Esophagus squamous epithelium (tissue), 5 donors: ENCODE results near the gene KPTN. TPM values are rescaled to one million over a fixed set of nuclear protein-coding genes. Genes with fewer than 3 reads are reported as not detected.

Experiments used
- DNase-seq: peaks from one replicate; lab custom pipeline; 2025; lab: John Stamatoyannopoulos, UW
- H3K27ac ChIP-seq, 4 donors: fragments of 200-600 bp; sonication (generic); one replicate each; pipeline ENCODE4 v1.5.1; 2016 to 2019; ENCODE audit warnings: mild to moderate bottlenecking in 1 of 4
- H3K27me3 ChIP-seq, 4 donors: fragments of 200-600 bp; sonication (generic); 1 replicate in 3 of 4; 2 replicates in 1 of 4; pipeline versions ENCODE4 v1.5.1 to v1.6.0; 2017 to 2021; ENCODE audit warnings: antibody characterized with exemption in 1 of 4
- H3K36me3 ChIP-seq, 3 donors: fragments of 200-600 bp; sonication (generic); one replicate each; pipeline ENCODE4 v1.5.1; 2016 to 2019
- H3K4me1 ChIP-seq, 3 donors: fragments of 200-600 bp; sonication (generic); one replicate each; pipeline ENCODE4 v1.5.1; 2017 to 2019
- H3K4me3 ChIP-seq, 4 donors: fragments of 200-600 bp; sonication (generic); 1 replicate in 3 of 4; 2 replicates in 1 of 4; pipeline ENCODE4 v1.5.1; 2016 to 2019; ENCODE audit warnings: mild to moderate bottlenecking in 2 of 4, moderate library complexity in 1 of 4
- H3K9me3 ChIP-seq, 3 donors: fragments of 200-600 bp; sonication (generic); one replicate each; pipeline ENCODE4 v1.5.1; 2016 to 2019
- POLR2A ChIP-seq, 4 donors: fragments of 450-650 bp; IDR thresholded peaks; one replicate each; pipeline ENCODE4 v1.6.1; 2017; ENCODE audit warnings: antibody characterized with exemption in 4 of 4, mild to moderate bottlenecking in 4 of 4, moderate library complexity in 3 of 4
- WGBS, 2 donors: methylation state at CpG; one replicate each; pipeline ENCODE4 v1.1.5; 2018; 5-methylcytosine and 5-hydroxymethylcytosine counted together
- intact Hi-C: fragments of 100-400 bp; cut with DNase I; formaldehyde crosslinking; loops from one replicate; pipeline ENCODE4 v1.15.0; 2022
- total RNA-seq, 4 donors: library from RNA; depleted of rRNA; stranded (reverse); fragments of >200 nt; gene quantifications; one replicate each; pipeline ENCODE4 v1.1.0, GENCODE V29; 2016
- TF ChIP-seq, protein P1 (sequence below), 6 experiments: fragments of 450-650 bp in 4 of 6; fragments of 200-600 bp in 2 of 6; sonication (generic) in 2 of 6; IDR thresholded peaks; one replicate each; pipeline ENCODE4 v1.5.1; 2016 to 2019; ENCODE audit warnings: antibody characterized with exemption in 6 of 6, mild to moderate bottlenecking in 4 of 6, moderate library complexity in 4 of 6
- donor health status: DM: yes; HTN: yes; CAD: no.

KPTN gene
- total RNA-seq, 4 donors from 2014 or later = 5.6 to 9.4 (median 8.4) TPM

DNA sequence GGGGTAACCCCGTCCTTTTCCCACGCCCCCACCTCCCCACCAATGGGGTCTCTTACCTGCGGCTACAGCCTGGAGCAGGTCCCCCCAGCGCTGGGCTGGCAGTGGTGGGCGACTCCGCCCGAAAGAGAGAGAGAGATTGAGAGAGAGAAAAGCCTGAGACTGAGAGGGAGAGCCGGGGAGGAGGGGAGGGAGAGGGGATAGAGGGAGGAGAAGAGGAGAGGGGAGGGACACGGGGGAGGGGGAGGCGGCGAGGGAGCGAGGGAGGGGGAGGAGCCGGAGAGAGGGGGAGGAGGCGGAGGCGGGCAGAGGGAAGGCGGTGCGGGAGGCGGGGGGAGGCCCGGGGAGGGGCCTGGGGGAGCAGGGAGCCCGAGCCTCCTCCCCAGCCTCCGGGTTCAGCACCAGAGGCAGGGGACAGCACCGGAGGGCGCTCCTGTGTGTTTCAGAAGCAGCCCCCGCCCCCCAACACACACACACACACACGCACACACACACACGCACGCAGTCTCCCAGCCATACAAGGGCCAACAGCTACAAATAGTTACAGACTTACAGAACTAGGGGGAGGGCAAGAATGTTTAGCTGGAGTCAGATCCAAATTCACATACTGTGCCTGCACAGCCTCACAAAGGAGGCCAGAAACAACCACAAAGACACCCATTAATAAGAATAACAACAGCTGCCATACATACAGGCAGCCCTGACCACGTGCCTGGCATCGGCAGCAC lies 12.1 kb downstream of the KPTN start, which contains the start of gene SLC8A2:
SLC8A2 (minus strand) TSS at position 161 of the 725 bp plus-strand sequence. CDS start 5,490 bp downstream, outside the sequence.
- no peak for DNase-seq
- H3K27me3 ChIP-seq = peaks cover 5 to 69% (median 8%) of the 10 kb centered on the region in 4 donors
- peaks cover 5 to 32% (median 9%) of the 10 kb centered on the region in 3 donors for H3K4me1 ChIP-seq
- H3K27ac ChIP-seq = peak within 1 kb of the TSS in 2 of 4 donors; percentile 44 to 53
- H3K36me3 ChIP-seq = no peaks in the 10 kb centered on the region
- intact Hi-C loops = no loop called here
- WGBS, 2 donors = 10 to 12% methylated on average over 4 of the region's 29 CpGs
- TF ChIP-seq, protein P1, sequence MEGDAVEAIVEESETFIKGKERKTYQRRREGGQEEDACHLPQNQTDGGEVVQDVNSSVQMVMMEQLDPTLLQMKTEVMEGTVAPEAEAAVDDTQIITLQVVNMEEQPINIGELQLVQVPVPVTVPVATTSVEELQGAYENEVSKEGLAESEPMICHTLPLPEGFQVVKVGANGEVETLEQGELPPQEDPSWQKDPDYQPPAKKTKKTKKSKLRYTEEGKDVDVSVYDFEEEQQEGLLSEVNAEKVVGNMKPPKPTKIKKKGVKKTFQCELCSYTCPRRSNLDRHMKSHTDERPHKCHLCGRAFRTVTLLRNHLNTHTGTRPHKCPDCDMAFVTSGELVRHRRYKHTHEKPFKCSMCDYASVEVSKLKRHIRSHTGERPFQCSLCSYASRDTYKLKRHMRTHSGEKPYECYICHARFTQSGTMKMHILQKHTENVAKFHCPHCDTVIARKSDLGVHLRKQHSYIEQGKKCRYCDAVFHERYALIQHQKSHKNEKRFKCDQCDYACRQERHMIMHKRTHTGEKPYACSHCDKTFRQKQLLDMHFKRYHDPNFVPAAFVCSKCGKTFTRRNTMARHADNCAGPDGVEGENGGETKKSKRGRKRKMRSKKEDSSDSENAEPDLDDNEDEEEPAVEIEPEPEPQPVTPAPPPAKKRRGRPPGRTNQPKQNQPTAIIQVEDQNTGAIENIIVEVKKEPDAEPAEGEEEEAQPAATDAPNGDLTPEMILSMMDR (IDR thresholded peaks at IDR 0.05) = no peak
- TF ChIP-seq POLR2A (IDR thresholded peaks at IDR 0.05) = no peak
- H3K9me3 ChIP-seq = no peaks in the 10 kb centered on the region
- peak within 1 kb of the TSS in 3 of 4 donors; percentile 35 to 49 (median 36) for H3K4me3 ChIP-seq

GRCh38 chr19:47471381-47471732 lies 12.7 kb downstream of the KPTN start:
- WGBS, 2 donors = 6 to 15% methylated on average over 1 to 10 of the region's 16 CpGs
- TF ChIP-seq POLR2A (IDR thresholded peaks at IDR 0.05) = no peak
- TF ChIP-seq, protein P1 (IDR thresholded peaks at IDR 0.05) = no peak
- peaks cover 5 to 75% (median 8%) of the 10 kb centered on the region in 4 donors for H3K27me3 ChIP-seq

DNA sequence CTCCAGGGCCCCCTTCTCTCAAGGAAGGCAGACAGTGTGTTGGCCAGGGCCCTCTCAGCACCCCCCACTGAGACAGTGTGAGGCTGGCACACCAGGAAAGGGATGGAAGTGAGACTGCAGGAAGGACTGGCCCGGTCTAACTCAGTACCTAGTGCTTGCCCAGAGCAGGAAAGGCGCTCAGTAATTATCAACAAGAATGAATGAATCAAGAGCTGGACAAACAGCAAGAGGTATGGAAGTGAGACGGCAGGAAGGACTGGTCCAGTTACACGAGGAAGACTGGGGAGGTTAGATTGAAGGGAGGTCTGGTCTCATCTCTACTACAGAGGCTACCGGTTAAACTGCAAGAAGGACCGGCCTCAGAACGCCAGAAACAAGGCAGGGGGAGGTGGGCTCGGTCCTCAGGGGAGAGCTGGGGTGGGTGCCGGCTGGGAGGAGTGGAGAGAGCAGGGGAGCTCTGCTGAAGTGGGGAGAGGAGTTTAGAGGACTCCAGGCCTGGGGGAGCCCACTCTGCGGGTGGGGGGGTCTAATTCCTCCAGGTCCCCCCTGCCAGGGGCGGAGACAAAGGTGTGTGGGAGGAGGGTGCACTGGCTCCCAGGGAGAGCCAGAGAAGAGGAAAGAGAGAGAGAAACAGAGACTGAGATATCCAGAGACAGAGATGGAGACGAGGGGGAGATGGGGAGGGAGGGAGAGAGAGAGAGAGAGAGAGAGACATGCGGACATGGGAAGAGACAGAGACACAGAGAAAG lies 13.4 kb downstream of the KPTN start:
- Histone ChIP-seq H3K27ac (no peak overlapping the region), H3K27me3 (peaks cover 5 to 82% (median 8%) of the 10 kb centered on the region in 4 donors), H3K4me3 (peak overlapping the region in 1 of 4 donors; percentile 49), H3K36me3 (no peaks in the 10 kb centered on the region), H3K9me3 (no peaks in the 10 kb centered on the region), H3K4me1 (peaks cover 5 to 32% (median 9%) of the 10 kb centered on the region in 3 donors)
- TF ChIP-seq POLR2A (IDR thresholded peaks at IDR 0.05) = no peak
- TF ChIP-seq, protein P1 (IDR thresholded peaks at IDR 0.05) = no peak
- intact Hi-C loops = no loop called here
- DNase-seq = no peak
- WGBS, 2 donors = 17 to 20% methylated on average over 9 to 13 of the region's 13 CpGs

More at GRCh38 chr19:47471381-47471732, 12.7 kb downstream of the KPTN start:
- intact Hi-C loops = no loop called here
- H3K27ac ChIP-seq = peak overlapping the region in 2 of 4 donors; percentile 44 to 53
- H3K4me1 ChIP-seq = peaks cover 5 to 32% (median 9%) of the 10 kb centered on the region in 3 donors
- DNase-seq = no peak
- no peaks in the 10 kb centered on the region for H3K36me3 ChIP-seq
- no peaks in the 10 kb centered on the region for H3K9me3 ChIP-seq
- H3K4me3 ChIP-seq = peak overlapping the region in 3 of 4 donors; percentile 35 to 49 (median 36)

DNA sequence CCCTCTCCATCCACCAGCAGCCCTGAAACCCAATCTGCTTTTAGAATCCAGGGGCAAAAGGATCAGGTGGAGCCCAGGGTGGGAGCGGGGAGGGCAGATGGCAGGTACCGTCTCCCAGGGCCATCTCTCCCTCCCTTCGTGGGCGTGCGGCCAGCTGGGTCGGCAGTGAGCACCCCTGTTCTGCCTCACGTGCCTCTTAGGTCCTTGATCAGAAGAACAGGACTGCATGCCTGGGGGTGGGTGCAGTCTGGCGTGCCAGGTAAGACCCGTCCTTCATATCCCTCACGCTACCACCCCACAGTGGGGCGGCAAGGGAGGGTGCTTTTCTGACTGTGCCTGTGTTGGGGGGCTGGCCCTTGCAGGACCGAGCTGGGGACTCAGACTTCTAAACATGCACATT lies 14.3 kb downstream of the KPTN start:
- DNase-seq = no peak
- TF ChIP-seq, protein P1 (IDR thresholded peaks at IDR 0.05) = no peak
- no peak for TF ChIP-seq POLR2A (IDR thresholded peaks at IDR 0.05)
- Histone ChIP-seq H3K27me3 (peaks cover 5 to 90% (median 8%) of the 10 kb centered on the region in 4 donors), H3K9me3 (no peaks in the 10 kb centered on the region), H3K4me3 (no peak overlapping the region), H3K27ac (peak overlapping the region in 1 of 4 donors; percentile 6), H3K36me3 (no peaks in the 10 kb centered on the region), H3K4me1 (peaks cover 5 to 32% (median 9%) of the 10 kb centered on the region in 3 donors)
- WGBS, 2 donors = 0 to 7% methylated on average over 1 to 3 of the region's 12 CpGs
- intact Hi-C loops = no loop called here
